Progenitor cell of endocrine pancreas (in vitro differentiated cells): ENCODE results near the gene PTBP2. TPM values are rescaled to one million over a fixed set of nuclear protein-coding genes. Genes with fewer than 3 reads are reported as not detected.

Experiments
- DNase-seq: peaks from one replicate; pipeline ENCODE4 v3.0.0; 2021; ENCODE audit warnings: low spot score; ENCODE audit not compliant: unreplicated experiment
- H3K27ac Mint-ChIP-seq: 2 replicates; pipeline ENCODE4 v1.8.0; 2021; ENCODE audit warnings: mild to moderate bottlenecking, moderate library complexity, mixed read lengths
- H3K27me3 Mint-ChIP-seq: 2 replicates; pipeline ENCODE4 v1.8.0; 2021; ENCODE audit warnings: mixed read lengths
- H3K36me3 Mint-ChIP-seq: 2 replicates; pipeline ENCODE4 v1.8.0; 2022; ENCODE audit warnings: mixed read lengths; ENCODE audit not compliant: insufficient read depth
- H3K4me1 Mint-ChIP-seq: 2 replicates; pipeline ENCODE4 v1.8.0; 2021; ENCODE audit warnings: low read depth, mixed read lengths
- H3K4me3 Mint-ChIP-seq: 2 replicates; pipeline ENCODE4 v1.8.0; 2021; ENCODE audit warnings: low read depth, mild to moderate bottlenecking, moderate library complexity, mixed read lengths
- H3K9me3 Mint-ChIP-seq: 2 replicates; pipeline ENCODE4 v1.8.0; 2021; ENCODE audit warnings: low read depth, mixed read lengths
- CTCF ChIP-seq: fragments of 200-600 bp; sonication (generic); IDR thresholded peaks from one replicate; pipeline ENCODE4 v1.5.0; 2021; ENCODE audit warnings: antibody characterized with exemption, mild to moderate bottlenecking; ENCODE audit not compliant: unreplicated experiment
- long read RNA-seq: library from polyadenylated mRNA; unstranded; transcript quantifications from one replicate; pipeline ENCODE4 v2.0.0, GENCODE V29; 2020
- total RNA-seq: library from RNA; stranded (reverse); gene quantifications from 2 replicates; pipeline ENCODE4 v1.2.1, GENCODE V29; 2021

Gene PTBP2
- total RNA-seq: 91.2 and 91.8 TPM in 2 replicates
- long read RNA-seq, full-length matches to known transcripts: 242 of 317 reads
- long read RNA-seq, partial matches to known transcripts: 31 of 317 reads
- long read RNA-seq, other reads (novel, unspliced or antisense): 44 of 317 reads

GRCh38 chr1:96721416-96722160 lies at the start of gene PTBP2:
Gene PTBP2, plus strand, starts transcription at chr1:96721784. Its CDS starts 81 bp downstream, at chr1:96721865.
- peak; percentile 68 for DNase-seq
- Mint-ChIP-seq H3K27ac (peak within 1 kb of the TSS; percentile 99), H3K36me3 (peaks cover 9% of the 10 kb centered on the region), H3K4me3 (peak within 1 kb of the TSS; percentile 97), H3K27me3 (no peaks in the 10 kb centered on the region), H3K9me3 (no peaks in the 10 kb centered on the region), H3K4me1 (peaks cover 16% of the 10 kb centered on the region)
- TF ChIP-seq CTCF: no peak

GRCh38 chr1:96674915-96675314 lies 46.7 kb upstream of the PTBP2 start:
- TF ChIP-seq CTCF: no peak
- Mint-ChIP-seq H3K9me3 (peaks cover 29% of the 10 kb centered on the region), H3K27me3 (no peaks in the 10 kb centered on the region), H3K4me3 (no peak overlapping the region), H3K36me3 (peaks cover under 1% of the 10 kb centered on the region), H3K4me1 (no peaks in the 10 kb centered on the region), H3K27ac (no peak overlapping the region)
- DNase-seq: no peak

GRCh38 chr1:96682056-96682455 lies 39.5 kb upstream of the PTBP2 start:
- no peak overlapping the region for H3K27ac Mint-ChIP-seq
- H3K27me3 Mint-ChIP-seq: no peaks in the 10 kb centered on the region
- no peak for TF ChIP-seq CTCF
- H3K36me3 Mint-ChIP-seq: no peaks in the 10 kb centered on the region
- no peak overlapping the region for H3K4me3 Mint-ChIP-seq
- no peak for DNase-seq
- no peaks in the 10 kb centered on the region for H3K4me1 Mint-ChIP-seq
- peaks cover 5% of the 10 kb centered on the region for H3K9me3 Mint-ChIP-seq

GRCh38 chr1:96683931-96684330 lies 37.7 kb upstream of the PTBP2 start:
- Mint-ChIP-seq H3K36me3 (no peaks in the 10 kb centered on the region), H3K27me3 (no peaks in the 10 kb centered on the region), H3K4me3 (no peak overlapping the region), H3K4me1 (peaks cover 2% of the 10 kb centered on the region), H3K9me3 (peaks cover 5% of the 10 kb centered on the region), H3K27ac (no peak overlapping the region)
- DNase-seq: no peak
- no peak for TF ChIP-seq CTCF

- Mint-ChIP-seq H3K4me3 (no peak overlapping the region), H3K36me3 (no peaks in the 10 kb centered on the region), H3K27ac (no peak overlapping the region), H3K4me1 (peaks cover 2% of the 10 kb centered on the region), H3K9me3 (peaks cover under 1% of the 10 kb centered on the region), H3K27me3 (no peaks in the 10 kb centered on the region)
- no peak for DNase-seq
- no peak for TF ChIP-seq CTCF
These were observed 36.8 kb upstream of the PTBP2 start for GRCh38 chr1:96684744-96685143.
